HG02642 (cell line): ENCODE data around the gene ABO.
"Not testable (repeated sequence)": the region's sequence is repeated elsewhere in the genome, so short reads cannot be mapped to it uniquely, and the experiment has no call there.

Source experiments
- ATAC-seq: cut with Tn5 transposase; IDR thresholded peaks from one replicate; pipeline ENCODE4 v1.9.1; 2021; ENCODE audit warnings: mild to moderate bottlenecking; ENCODE audit not compliant: unreplicated experiment, poor library complexity

Gene ABO

DNA sequence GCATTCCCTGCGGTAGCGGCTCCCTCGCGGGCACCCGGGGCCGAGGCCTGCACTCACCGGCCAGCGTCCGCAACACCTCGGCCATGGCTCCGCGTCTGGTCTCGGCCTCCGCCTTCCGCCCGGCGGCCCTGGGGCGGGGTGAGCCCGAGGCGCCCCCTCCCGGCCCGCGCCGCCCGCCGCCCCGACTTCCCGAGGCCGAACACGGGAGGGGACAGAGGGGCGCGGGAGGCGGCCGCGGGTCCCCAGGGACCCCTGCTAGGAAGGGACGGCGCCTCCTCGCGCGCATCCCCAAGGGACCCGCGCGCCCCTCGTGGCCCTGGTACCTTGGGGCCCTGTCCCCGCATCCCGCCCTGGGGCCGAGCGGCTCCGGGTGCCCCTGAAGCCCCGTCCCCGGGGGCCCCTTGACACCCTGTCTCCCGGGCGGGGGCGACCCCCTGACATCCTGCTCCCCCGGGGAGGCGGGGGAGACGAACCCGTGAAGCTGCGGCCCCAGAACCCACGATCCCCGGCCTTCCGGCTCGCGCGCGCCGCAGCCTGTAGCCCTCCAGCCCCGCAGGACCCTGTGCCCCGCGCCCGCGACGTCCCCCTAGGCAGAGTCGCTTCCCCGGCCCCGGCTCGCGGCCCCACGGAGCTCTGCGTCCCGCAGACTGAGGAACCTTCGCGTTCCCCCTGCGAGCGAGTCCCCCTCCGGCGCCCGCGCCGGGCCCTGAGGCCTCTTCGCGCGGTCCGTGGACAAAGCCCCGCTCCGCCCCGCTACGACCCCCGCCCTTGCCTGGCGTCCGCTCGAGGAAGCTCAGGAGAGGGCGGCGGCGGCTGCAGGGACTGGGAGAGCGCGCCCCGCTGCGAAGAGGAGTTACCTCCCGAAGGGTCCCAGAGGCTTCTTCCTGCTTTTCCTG is at the start of gene ABO:
Gene ABO (minus strand): TSS at position 97 of the 896 bp plus-strand sequence.
- no peak for ATAC-seq

DNA sequence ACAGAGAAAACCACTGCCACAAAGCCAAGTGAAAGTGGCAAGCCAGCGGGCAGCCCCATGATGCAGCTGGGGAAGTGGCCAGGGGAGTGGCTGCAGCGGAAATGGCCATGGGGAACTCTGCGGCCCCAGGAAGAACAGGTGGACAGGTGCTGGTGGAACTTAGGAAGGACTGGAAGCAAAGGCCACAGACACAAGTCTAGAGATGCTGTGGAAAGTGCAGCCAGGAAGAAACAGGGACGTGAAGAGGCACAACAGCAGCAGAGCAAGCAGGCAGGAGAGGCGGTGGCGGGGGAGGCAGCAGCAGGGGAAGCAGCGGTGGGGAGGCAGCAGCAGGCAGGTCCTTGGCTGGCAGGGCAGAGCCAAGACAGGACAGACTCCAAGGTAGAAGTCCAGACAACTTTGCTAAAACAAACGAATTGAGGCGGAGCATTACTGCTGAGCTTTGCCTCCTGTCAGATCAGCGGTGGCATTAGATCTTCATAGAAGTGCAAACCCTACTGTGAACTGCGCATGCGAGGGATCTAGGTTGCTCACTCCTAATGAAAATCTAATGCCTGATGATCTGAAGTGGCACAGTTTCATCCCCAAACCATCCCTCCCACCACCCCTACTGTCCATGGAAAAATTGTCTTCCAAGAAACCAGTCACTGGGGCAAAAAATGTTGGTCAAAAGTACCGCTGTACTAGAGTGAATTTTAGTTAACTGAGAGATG is 49.1 kb upstream of the ABO start:
- no peak for ATAC-seq

DNA sequence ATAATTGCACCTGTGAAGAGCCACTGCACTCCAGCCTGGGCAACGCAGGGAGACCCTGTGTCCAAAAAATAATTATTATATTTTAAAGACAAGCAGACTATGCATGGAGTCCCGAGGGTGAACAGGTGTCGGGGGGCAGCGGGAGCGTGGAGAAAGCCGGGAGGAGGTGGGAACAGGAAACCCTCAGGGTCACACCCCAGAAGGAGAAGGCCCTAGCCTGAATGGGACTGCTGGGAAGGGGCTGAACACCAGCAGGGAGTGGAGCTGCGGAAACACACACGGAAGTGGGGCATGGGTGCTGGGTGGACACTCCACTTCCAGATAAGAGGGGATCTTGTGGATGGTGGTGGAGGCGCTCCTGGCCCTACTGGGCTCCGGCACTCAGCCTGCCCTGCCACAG is 48.2 kb upstream of the ABO start:
- no peak for ATAC-seq

DNA sequence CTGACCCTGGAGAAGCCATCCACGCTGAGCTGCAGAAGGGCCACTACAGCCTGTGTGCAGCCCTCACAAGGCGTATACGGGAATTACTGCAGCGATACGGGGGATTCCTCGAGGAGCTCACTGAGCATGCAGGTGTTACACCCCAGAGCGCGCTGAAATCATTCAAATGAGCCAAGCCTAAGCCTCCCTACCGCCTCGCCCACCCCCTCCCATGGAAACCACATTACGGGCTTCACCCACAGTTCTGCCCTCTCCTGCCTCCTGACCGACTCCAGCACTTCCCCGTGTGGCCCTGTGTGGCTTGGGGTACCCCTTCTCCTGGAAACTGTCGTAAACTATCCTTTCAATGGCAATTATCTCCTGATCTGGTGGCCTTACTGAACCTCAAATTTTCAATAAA is 47.7 kb upstream of the ABO start:
- ATAC-seq: no peak

DNA sequence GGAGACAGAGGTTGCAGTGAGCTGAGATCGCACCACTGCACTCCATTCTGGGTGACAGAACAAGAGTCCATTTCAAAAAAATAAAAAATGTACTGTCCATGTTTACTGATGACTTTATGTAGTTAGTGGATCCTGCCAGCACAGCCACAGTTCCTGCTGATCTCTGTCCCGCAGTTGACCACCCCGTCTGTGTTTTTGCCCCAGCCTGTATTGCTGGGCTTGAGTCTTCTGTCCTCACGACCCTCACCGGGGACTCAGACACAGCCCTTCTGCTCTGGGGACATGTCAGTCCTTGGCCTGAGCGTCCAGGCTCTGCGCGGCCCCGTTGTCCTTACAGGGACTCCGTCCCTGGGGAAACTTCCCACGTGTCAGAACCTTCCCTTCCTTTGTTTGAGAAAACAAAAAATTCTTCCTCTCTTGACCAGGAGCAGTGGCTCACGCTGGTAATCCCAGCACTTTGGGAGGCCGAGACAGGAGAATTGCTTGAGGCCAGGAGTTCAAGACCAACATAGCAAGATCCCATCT is 46.5 kb upstream of the ABO start:
- ATAC-seq: no peak

DNA sequence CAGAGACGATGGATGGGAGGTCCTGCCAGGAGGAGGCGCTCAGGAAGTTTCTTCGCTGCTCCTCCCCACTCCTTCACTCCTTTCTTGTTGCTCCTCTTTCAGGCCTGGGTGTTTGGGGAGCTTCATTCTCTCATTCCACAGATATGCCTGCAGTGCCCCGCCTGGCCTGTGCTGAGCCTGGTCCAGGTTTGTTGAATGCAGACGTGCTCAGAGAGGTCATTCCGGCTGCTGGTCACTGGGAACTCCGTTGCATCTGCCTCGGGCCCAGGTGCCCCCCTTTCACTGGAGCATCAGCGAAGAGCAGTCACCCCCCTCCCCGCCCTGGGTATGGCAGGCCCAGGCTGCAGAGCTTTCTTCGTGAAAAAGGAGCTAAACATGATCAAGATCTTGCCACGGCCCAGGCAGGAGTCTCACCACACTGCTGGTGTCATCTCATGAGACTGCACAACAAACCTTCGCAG is 45.5 kb upstream of the ABO start:
- no peak for ATAC-seq

DNA sequence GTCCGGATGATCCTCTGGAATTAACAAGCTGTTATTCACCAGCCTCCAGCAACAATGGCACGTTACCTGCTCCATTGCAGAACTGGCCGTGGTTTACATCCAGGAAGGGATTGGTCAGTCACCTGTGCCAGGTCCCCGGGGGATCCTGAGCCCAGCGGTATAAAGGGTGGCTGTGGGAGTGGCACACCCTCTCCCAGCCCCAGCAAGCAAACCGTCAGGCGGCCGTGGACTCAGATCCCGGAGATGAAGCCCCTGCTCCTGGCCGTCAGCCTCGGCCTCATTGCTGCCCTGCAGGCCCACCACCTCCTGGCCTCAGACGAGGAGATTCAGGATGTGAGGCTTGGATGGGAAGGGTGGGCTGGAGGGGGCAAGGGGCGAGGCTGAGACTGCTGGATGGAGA is 42.5 kb upstream of the ABO start:
- not testable (repeated sequence) for ATAC-seq

DNA sequence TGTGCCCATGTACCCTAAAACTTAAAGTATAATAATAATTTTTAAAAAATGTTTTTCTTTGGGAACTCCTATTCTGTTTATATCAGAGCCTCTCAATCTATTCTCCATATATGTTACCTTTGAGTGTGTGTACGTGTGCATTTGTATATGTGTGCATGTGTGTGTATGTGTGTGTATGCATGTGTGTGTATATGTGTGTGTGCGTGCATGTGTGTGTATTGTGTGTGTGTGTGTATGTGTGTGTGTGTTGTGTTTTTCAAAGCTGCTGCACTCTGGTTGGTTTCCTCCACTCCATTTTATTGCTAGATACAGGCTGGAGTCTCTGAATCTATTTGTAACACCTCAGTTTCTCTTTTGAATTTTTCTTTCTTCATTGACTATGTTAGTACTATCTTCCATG is 41.0 kb upstream of the ABO start:
- no peak for ATAC-seq

DNA sequence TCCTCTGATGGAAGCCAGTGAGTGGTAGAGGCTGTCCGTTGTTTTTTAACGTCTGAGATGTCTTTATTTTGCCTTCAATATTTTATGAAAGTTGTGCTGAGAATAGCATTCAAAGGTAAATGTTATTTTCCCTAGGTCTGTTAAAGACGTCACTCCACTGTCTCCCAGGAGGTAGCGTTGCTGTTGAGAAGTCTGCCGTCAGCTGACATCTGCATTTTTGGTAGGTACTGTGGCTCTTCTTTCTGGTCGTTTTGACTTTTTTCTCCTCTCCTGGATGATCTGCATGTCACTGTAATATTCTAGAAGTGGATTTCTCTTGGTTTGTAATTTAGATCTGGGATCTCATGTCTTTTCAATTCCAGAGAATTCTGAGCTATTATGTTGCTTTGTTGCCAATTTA is 34.6 kb upstream of the ABO start:
- ATAC-seq: no peak

DNA sequence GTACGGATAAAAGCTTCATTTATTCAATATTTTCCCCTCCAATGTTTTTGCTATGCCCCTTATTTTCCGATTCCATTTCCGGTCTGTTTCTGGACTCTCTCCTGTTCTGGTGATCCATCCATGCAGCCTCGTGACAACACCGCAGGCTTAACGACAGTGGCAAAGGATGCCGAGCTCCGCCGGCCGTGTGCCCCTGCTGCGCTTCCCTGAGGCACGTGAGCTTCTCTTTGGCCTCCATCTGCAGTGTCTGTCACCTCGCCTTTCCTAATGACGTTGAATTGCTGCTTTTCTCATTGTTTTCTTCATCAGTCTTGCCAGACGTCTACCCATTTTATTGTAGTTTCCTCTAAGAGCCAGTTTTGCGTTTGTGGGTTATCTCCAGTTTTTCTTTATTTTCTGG is 32.3 kb upstream of the ABO start:
- no peak for ATAC-seq

DNA sequence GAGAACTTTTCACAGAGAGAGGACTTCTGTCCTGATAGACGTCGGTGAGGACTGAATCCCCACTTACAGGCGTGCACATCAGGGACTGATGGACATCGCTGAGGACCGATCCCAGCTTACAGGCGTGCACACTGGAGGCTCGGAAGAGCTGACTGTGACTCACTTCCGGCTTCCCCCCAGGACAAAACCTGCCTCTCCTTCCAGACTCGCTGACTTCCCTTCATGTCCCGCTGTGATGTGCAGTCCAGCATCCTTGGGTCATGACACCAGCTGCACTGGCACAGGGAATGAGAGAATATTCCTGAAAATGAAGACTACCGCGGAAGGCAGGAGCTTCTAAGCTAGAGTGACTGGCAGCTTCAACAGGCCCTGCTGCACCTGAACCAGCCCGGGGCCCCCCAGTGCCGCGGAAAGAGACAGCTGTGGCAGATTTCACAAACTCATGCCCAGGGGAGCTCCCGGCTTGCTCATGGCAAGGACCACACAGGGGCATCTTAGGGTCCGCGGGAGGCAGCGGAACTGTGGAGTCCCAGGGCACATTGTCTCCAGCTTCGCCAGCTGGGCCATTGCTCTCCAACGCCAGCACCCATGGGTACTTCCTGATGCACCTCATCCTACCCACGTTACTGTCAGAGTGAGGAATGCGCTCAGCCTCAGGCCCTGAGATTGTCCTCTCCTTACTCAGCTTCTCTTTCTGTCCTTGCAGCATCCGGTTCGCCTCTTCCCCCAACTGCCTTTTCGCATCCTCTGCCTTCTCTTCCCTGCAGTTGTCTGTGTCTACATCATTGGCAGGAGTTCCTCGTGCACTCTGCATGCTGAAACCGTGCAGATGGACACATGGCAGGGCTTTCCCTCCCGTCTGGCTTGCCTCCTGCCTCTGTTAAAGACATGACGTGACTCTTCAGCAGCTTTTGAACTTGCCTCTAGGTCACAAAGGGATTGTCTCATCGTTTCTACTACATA is 31.5 kb upstream of the ABO start:
- no peak for ATAC-seq

DNA sequence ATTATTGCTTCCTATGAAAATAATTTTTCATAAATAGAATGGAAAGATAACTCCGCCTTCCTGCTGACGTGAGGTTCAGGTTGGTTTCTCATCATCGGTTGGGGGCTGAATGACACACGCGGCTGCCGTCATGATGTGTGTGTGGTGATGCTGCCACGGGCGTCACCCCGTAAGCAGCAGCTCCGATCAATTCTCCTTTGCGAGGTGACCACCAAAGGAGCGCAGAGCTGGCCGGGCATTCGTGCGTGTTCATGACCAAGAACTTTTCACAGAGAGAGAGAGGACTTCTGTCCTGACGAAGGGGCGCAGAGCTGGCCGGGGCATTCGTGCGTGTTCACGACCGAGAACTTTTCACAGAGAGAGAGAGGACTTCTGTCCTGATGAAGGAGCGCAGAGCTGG is 30.7 kb upstream of the ABO start:
- no peak for ATAC-seq

DNA sequence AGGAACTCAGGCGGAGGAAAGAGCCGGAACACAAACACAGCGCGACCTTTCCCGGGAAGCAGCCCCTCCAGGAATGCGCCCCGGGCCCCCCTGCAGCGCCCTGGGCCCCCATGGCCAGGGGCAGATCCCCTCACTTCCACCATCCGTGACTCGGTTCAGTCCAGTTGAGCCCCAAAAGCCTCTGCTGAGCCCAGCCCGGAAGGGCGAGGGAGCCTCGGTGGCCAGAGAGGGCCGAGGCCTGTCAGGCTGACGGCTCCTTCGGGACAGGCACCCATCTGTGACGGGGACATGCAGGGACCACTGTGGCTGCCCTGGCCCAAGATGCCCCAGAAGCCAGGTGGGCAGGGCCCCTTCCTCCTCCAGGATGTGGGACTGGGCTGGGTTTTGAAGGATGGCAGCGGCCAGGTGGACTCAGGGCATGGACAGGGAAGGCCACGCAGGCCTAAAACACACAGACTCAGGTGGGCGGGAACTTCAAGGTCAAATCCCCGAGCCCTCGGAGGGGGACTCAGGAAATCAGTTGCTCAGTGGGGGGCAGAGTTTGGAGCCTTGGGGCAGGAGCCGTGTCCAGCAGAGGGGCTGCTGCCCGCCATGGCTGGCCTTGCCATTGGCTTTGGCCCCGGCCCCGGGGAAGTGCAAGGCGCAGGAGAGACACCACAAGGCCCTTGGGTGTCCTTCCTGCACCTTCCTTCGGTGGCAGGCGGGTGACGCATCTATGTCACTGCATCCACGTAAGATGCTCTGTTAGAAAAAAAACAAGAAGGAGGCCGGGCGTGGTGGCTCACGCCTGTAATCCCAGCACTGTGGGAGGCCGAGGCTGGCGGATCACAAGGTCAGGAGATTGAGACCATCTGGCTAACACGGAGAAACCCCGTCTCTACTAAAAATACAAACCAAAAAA is 29.7 kb upstream of the ABO start:
- ATAC-seq: no peak

DNA sequence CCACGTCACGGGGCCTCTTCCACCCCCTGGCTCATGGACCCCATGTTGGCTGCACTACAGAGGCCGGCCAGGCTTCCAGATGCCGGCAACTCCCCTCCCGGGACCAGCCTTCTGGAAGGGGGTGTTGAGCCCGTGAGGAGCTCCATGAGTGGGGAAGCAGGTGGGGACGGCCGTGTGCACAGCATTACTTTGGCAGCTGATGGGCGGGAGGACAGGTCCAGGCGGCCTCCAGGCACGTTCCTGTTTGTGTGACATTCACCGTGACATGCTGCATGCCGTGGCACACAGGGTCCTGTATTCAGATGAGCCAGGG is 29.1 kb upstream of the ABO start:
- no peak for ATAC-seq

DNA sequence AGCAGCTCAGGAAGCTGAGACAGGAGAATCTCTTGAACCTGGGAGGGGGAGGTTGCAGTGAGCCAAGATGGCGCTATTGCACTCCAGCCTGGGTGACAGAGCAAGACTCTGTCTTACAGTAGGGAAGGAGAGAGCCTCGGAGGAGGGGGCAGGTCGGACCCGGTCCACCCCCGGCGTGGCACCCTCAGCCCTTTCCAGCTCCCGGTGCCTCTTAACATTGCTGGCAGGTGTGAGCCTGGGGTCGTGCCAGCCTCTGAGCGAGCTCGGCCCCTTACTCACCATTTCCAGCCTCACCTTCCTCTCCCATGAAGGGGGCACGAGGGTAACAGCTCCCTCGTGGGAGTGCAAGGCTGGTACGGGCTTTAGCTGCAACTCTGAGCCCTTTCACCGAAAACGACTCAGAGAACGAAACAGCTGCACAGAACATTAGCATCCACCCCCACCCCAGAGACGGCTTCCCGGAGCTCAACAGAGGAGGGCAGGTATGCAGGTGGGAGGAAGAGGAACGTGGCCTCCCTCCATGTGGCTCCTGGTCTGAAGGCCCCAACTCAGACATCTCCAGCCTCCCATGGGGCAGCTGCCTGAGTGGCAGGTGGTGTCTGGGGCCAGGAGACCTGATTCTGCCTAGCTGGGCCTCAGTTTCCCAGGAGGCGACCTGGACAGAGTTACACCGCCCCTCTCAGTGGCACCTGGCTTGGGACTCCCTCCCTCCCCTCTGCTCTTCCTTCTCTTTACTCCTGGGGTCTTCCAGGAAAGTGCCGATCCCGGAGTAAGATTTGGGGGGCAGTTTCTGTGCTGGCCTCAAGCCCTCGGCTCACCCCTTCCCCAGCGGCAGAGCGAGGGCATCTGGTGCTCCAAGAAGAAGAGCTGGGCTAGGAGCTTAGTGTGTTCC is 28.5 kb upstream of the ABO start:
- no peak for ATAC-seq

DNA sequence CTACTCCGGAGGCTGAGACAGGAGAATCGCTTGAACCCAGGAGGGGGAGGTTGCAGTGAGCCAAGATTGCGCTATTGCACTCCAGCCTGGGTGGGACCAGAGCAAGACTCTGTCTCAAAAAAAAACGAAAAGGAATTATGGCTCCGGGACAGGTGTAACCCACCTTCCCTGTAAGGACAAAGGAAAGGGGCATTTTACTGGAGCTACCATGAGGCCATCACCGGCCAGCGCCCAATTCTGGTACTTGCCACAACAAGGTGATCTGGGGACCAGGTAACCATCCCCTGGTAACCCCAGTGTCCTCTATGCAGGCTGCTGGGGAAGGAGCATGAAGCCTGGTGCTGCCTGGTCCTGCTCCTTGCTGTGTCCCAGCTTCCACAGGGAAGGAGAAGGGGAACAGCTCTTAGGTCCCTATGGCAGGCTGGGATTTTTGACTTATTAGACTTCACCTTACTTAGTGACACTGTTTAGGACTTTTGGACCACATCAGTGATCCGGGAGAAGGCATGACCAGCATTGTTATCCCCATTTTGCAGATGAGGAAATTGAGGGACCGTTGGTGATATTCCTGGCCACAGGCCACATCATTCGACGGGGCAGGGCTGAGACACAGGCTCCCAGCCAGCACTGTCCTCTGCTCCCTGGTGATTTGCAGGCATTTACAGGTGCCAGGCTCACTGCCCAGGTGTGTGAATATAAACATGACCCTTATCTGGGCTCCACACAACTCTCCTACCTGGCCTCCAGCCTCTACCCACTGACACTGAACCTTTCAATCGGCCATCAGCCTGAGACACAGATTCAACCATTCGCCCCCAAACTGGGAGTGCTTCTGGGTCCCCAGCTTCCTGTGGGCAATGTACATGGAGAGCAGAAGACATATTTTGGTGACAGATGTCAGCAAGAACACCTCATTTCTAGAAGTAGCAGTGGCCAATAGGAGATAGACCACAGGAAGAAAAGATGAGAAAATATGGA is 26.5 kb upstream of the ABO start:
- ATAC-seq: no peak

DNA sequence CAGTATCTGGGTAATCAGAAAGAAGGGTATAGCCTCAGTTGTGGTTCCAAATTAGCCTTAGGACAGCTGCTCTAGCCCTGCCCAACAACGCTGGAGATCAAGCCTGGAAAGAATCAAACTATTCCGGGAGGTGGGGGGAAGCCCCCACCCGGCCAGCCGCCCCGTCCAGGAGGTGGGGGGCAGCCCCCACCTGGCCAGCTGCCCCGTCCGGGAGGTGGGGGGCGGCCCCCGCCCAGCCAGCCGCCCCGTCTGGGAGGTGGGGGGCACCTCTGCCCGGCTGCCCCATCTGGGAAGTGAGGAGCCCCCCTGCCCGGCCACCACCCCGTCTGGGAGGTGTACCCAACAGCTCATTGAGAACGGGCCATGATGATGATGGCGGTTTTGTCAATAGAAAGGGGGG is 25.0 kb upstream of the ABO start:
- not testable (repeated sequence) for ATAC-seq
